NCI-H1417 treated with DMSO at 0.1 percent for 48 hours (cell line): ENCODE results near the gene TTC24.
A peak's percentile ranks its signal among the peaks of the same experiment; 100 is the strongest.
"Not testable (repeated sequence)": the region's sequence is repeated elsewhere in the genome, so short reads cannot be mapped to it uniquely, and the experiment has no call there.

Experiments used
- DNase-seq: peaks from one replicate; lab custom pipeline; 2025; lab: John Stamatoyannopoulos, UW

Gene TTC24

GRCh38 chr1:156608981-156609380 lies 29.5 kb downstream of the TTC24 start:
- no peak for DNase-seq

- DNase-seq: not testable (repeated sequence)
These were observed 30.5 kb downstream of the TTC24 start for GRCh38 chr1:156610072-156610471.

GRCh38 chr1:156612666-156613065 lies 33.1 kb downstream of the TTC24 start:
- DNase-seq: no peak

GRCh38 chr1:156615946-156616345 lies 36.4 kb downstream of the TTC24 start:
- no peak for DNase-seq

GRCh38 chr1:156616463-156616862 lies 36.9 kb downstream of the TTC24 start:
- peak; percentile 14 for DNase-seq

- DNase-seq: no peak
These were observed 39.5 kb downstream of the TTC24 start, which contains the start of gene HAPLN2 for GRCh38 chr1:156618853-156619581. Gene HAPLN2 (plus strand): TSS chr1:156619415. CDS start chr1:156623491, 4,076 bp downstream.

GRCh38 chr1:156619582-156619955 lies 40.0 kb downstream of the TTC24 start:
- DNase-seq: no peak

- no peak for DNase-seq
These were observed 43.2 kb downstream of the TTC24 start for GRCh38 chr1:156622581-156623297.

- no peak for DNase-seq
These were observed 44.7 kb downstream of the TTC24 start for GRCh38 chr1:156623946-156624813.

- DNase-seq: no peak
These were observed 45.4 kb downstream of the TTC24 start for GRCh38 chr1:156624814-156625435.

GRCh38 chr1:156625436-156626078 lies 46.0 kb downstream of the TTC24 start:
- no peak for DNase-seq

GRCh38 chr1:156626079-156626438 lies 46.5 kb downstream of the TTC24 start:
- DNase-seq: no peak

GRCh38 chr1:156627313-156627880 lies 47.9 kb downstream of the TTC24 start:
- DNase-seq: no peak

GRCh38 chr1:156629823-156630449 lies 50.4 kb downstream of the TTC24 start:
- DNase-seq: no peak

GRCh38 chr1:156631152-156631551 lies 51.6 kb downstream of the TTC24 start:
- DNase-seq: not testable (repeated sequence)

GRCh38 chr1:156632355-156632754 lies 52.8 kb downstream of the TTC24 start:
- DNase-seq: no peak
